Hippocampal formation (tissue), 2 donors: Measurements from ENCODE around the gene CIB4.
"Not testable (repeated sequence)": the region's sequence is repeated elsewhere in the genome, so short reads cannot be mapped to it uniquely, and the experiment has no call there.

Experiments
- DNase-seq, 2 donors: peaks; one replicate each; lab custom pipeline; 2025; lab: John Stamatoyannopoulos, UW

CIB4 gene

GRCh38 chr2:26666671-26667070 is 25.5 kb upstream of the CIB4 start:
- DNase-seq = no peak

GRCh38 chr2:26665296-26665695 is 24.1 kb upstream of the CIB4 start:
- not testable (repeated sequence) for DNase-seq

- DNase-seq = no peak
Measured at GRCh38 chr2:26660363-26660962, 19.3 kb upstream of the CIB4 start.

- DNase-seq = no peak
Measured at GRCh38 chr2:26658691-26659346, 17.7 kb upstream of the CIB4 start.

GRCh38 chr2:26657265-26657664 is 16.1 kb upstream of the CIB4 start:
- DNase-seq = no peak

- DNase-seq = no peak
Measured at GRCh38 chr2:26655611-26656195, 14.5 kb upstream of the CIB4 start.

DNA sequence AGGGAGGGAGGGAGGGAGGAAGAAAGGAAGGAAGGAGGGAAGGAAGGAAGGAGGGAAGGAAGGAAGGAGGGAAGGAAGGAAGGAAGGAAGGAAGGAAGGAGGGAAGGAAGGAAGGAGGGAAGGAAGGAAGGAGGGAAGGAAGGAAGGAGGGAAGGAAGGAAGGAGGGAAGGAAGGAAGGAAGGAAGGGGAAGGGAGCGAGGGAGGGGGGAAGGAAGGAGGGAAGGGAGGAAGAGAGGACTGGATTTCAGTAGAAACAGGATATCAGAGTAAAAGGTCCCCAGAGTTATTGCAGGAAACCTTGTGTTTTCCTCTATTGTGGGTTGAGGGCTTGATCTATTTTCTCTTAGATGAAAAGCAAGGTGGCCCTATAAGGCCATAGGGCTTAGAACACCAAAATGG is 14.0 kb upstream of the CIB4 start:
- not testable (repeated sequence) for DNase-seq

DNA sequence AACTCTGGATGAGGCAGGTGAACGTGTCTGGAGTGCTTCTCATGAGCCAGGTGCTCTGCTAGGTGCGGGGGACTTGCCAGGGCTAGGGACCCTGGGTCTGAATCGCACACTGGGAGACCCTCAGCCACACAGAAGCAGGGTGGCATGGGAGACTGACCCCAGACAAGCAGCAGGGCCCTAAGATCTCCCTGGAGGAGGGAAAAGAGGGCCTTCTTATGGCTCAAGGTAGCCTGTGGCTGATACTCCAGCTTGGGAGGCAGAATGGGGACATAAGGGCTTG is 12.8 kb upstream of the CIB4 start:
- DNase-seq = no peak

DNA sequence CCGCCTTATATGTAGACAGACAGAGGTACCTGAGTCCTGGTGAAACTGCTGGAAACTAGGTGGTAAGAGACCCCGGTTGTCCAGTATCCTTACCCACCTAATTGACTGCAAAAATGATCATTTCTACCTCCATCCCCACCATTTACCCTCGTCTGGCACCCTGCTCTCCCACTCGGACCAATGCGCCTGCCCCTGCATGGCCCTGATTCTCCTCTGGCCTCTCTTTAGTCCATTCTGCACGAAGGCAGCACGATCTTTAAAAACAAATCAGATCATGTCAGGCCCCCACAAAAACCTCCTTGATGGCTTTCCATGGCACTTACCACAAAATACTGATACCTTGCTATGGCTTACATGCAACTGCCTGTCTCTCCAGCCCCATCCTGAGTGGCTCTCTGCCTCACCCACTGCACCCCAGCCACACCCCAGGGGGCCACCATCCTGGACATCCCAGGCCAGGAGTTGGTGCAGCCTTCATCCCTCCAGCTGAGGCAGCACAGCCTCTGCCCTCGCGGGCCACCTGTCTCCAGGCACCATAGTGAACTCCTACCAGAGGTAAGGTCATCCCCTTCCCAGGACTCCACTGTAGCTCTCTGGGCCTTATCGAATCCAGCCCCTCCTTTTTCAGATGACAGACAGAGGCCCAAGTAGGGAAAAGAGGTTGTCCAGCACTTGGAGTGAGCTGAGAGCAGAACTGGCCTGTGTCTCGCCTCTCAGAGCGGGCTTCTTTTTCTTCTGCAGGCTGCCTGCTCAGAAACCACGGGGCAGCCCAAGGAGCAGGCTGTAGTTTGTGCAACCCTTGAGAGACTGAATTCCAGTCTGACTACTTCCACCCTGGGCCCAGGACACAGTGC is 12.3 kb upstream of the CIB4 start:
- no peak for DNase-seq

DNA sequence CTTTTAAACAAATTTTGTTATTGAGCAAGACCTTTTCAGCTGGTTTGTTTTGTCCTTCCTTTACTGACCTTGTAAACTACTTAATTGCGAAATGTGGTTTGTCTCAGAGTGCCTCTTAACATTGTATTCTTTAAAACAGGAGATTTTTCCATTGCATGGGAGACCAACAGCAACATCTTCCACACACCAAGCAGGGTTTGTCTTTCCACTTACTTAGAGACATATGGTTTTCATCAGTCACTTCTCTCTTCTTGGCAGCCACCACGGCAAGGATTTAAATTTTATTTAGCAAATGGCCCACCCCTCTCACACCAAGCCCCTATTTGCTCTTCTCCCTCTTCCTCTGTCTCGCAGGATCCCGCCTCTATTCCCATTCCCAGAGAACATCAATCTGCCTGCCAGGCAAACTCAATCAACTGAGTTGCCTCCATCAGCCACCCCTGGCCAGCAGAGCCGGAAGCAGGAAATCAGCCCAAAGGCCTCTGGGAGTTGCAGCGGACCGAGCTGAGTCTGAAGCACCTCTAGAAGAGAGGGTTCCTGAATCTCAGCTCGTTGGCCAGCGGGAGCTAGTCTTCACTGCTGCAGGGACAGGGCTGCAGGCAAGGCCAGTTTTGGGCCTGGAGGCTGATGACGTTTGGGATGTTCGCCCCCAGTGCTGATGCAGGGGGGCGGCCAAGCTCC is 11.3 kb upstream of the CIB4 start:
- no peak for DNase-seq

GRCh38 chr2:26651799-26652198 is 10.6 kb upstream of the CIB4 start:
- no peak for DNase-seq

DNA sequence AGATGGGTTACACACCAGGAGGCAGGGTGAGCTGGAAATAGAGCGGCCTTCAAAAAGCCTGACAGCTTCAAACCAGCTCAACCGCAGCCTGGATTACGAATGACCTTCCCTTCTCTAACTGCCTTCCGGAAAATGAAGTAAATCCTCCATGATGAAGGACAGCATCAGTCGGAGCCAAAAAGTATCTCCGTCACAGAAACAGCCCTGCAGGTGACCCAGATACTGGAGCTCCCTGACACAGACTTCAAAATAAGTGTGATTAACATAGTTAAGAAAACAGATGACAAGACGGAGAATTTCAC is 10.3 kb upstream of the CIB4 start:
- DNase-seq = no peak

DNA sequence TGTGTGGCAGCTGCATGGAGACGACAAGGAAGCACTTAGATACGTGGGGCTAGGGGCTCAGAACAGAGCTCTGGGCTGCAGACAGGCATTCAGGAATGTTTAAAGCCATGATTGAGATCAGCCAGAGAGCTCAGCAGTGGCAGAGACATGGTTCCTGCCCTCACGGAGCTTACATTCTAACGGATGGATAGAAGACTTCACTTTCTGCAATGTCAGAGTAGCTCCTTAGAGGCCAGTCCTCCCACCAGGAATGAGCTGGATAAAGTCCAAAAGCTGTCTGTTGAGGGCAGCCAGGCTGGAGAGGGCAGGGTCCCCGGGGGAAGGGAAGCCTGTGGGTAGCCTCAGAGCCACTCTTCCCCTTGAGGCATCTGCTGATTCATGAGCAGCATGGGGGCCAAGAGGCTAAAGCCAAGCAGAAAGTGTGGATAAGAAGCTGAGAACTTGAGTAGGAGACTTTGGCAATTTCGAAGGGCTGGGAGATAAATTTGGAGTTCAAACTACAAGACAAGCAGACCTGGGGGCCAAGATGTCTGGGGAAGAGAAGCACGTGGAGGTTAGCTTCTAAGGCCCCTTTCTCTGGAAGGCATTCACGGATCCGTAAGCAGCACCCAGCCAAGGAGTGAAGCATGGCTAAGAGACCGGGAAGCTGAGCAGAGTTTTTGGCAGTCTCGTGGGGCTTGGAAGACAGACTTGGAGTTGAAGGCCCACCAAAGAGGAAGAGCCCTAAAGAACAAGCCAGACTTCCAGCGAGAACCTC is 9.7 kb upstream of the CIB4 start:
- DNase-seq = no peak

GRCh38 chr2:26649992-26650712 is 9.0 kb upstream of the CIB4 start:
- no peak for DNase-seq

- no peak for DNase-seq
Measured at GRCh38 chr2:26649322-26649721, 8.2 kb upstream of the CIB4 start.

GRCh38 chr2:26648516-26648915 is 7.3 kb upstream of the CIB4 start:
- no peak for DNase-seq

GRCh38 chr2:26647981-26648380 is 6.8 kb upstream of the CIB4 start:
- DNase-seq = no peak

- DNase-seq = no peak
Measured at GRCh38 chr2:26646986-26647672, 6.0 kb upstream of the CIB4 start.

GRCh38 chr2:26645762-26646161 is 4.6 kb upstream of the CIB4 start:
- DNase-seq = no peak

DNA sequence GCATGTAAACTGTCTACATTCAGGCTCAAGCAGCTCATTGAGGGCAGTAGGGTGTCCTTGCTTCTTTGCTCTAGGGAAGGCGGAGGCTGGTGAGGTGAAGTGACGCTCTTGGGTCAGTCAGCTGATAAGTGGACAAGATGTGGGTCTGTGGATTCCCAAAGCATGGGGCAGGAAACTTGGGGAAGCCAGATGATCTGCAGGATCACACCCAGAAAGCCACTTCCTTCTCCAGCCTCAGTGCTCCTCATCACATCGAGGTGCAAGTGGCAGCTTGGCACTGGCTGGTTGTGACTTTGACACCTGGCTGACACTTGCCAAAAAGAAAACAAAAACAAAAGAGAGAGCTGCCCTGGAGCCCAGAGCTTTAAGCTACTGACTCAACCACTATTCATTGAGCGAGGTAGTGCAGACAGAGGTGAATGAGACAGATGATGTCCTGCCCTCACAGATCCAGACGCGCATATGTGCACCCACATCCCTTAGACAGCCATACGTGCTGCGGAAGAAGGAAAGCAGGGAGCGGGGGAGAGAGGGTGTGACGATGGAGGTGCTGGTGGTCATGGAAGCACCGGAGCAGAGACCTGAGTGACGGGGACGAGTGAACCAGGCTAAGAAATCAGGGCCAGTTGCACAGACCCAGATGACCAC is 3.1 kb upstream of the CIB4 start:
- no peak for DNase-seq
